Tongue (tissue), 2 donors: ENCODE results near the gene SLC22A6. TPM values are rescaled to one million over a fixed set of nuclear protein-coding genes. Genes with fewer than 3 reads are reported as not detected.
"Not testable (repeated sequence)": the region's sequence is repeated elsewhere in the genome, so short reads cannot be mapped to it uniquely, and the experiment has no call there.

Source experiments
- DNase-seq: peaks from one replicate; pipeline ENCODE4 v3.0.0-alpha.2; 2015
- total RNA-seq: library from RNA; depleted of rRNA; stranded (reverse); fragments of >200 nt; gene quantifications from one replicate; pipeline ENCODE4 v1.2.3, GENCODE V29; 2014

The SLC22A6 gene
- total RNA-seq, 1 donor from 2014 or later: not detected

DNA sequence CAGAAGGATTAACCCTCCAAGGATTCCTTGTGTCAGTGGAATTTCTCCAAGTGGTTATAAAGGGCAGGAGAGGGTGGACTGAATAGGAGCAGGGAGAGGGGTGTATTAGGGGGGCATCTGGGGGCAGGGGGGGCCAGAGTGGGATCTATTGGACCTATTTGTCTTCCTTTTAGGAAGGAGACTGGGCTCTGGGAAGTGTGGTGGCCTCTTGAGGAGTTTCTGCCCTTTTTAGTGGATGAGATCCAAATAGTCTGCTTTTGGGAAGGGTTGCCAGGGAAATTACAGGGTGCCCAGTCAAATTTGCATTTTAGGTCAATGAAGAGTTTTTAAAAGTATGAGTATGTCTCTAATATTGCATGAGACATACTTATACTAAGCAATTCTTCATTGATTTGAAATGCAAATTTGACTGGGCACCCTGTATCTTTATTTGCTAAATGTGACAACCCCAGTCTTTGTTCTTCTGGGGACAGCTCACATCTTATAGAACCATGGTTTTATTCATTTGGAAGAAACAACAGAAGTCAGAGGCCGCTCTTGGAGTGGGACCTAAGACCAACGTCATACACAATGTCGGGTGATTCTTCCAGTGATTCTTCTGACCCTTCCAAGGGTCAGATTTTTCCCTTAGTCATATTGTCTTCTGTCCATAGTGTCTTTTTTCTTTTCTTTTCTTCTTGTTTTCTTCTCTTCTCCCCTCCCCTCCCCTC is 429 bp upstream of the SLC22A6 start:
- DNase-seq: no peak

GRCh38 chr11:62983536-62984199 is 1.1 kb downstream of the SLC22A6 start:
- DNase-seq: no peak

- DNase-seq: no peak
Observed at GRCh38 chr11:62981743-62982142, 3.0 kb downstream of the SLC22A6 start.

- peak; percentile 6 for DNase-seq
Observed at GRCh38 chr11:62980133-62980760, 4.5 kb downstream of the SLC22A6 start.

DNA sequence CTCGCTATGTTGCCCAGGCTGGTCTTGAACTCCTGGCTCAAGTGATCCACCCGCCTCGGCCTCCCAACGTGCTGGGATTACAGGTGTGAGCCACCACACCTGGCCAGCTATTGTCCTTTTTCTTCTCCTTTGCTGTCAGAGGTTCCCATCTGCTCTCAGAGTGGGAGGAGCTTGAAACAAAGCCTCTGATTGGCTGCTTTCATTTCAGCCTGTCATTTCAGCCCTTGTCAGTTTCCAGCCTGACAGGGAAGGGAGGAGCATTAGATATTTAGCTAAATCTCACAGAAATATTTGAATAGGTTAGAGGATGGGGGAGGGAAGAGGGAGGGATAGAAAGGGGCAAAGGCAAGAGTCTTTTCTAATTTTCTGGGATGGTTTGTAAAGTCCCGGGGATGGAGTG is 8.7 kb downstream of the SLC22A6 start:
- DNase-seq: no peak

- DNase-seq: peak; percentile 77
Observed at GRCh38 chr11:62974848-62975522, 9.8 kb downstream of the SLC22A6 start.

DNA sequence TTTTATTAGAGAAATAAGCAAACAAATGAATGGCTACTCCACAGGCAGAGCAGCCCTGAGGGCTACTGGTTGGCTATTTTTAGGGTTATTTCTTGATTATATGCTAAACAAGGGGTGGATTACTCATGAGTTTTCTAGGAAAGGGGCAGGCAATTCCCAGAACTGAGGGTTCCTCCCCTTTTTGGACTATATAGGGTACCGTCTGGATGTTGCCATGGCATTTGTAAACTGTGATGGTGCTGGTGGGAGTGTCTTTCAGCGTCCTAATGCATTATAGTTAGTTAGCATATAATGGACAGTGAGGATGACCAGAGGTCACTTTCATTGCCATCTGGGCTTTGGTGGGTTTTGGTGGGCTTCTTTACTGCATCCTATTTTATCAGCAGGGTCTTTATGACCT is 19.2 kb downstream of the SLC22A6 start:
- no peak for DNase-seq

DNA sequence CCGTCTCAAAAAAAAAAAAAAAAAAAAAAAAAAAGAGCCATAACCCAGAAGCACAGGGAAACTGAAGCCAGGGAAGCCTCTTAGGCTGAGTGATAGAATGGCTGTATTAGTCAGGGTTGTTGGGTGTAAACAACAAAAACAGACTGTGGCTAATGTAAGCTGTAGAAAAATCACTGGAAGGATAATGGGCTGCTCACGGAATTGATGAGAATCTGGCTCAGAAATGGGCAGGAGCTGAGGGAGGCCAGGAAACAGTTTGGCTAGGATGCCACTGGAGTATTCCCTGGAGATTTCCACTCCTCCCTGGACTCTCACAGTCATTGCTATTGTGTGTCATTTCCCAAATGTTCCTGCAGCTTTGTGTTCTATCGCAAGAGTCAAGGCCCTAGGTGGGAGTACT is 22.4 kb downstream of the SLC22A6 start:
- no peak for DNase-seq

DNA sequence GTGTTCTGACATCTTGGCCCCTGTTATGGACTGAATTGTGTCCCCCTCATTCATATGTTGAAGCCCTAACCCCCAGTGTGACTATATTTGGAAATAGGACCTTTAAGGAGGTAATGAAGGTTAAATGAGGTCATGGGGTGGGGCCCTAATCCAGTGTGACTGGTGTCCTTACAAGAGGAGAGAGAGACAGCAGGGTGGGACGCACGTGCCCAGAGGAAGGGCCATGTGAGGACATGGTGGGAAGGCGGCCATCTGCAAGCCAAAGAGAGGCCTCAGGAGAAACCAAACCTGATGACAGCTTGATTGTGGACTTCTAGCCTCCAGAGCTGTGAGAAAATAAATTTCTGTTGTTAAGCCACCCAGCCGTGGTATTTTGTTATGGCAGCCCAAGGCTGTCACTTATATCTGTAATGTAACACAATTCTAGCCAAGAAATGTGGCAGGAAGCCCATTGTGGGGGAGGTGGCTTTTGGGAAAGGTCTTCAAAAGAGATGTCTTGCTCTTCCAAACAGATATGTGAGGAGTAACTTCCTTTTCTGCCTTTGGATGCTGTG is 23.7 kb downstream of the SLC22A6 start:
- peak; percentile 28 for DNase-seq

GRCh38 chr11:62959422-62959980 is 25.3 kb downstream of the SLC22A6 start:
- DNase-seq: no peak

DNA sequence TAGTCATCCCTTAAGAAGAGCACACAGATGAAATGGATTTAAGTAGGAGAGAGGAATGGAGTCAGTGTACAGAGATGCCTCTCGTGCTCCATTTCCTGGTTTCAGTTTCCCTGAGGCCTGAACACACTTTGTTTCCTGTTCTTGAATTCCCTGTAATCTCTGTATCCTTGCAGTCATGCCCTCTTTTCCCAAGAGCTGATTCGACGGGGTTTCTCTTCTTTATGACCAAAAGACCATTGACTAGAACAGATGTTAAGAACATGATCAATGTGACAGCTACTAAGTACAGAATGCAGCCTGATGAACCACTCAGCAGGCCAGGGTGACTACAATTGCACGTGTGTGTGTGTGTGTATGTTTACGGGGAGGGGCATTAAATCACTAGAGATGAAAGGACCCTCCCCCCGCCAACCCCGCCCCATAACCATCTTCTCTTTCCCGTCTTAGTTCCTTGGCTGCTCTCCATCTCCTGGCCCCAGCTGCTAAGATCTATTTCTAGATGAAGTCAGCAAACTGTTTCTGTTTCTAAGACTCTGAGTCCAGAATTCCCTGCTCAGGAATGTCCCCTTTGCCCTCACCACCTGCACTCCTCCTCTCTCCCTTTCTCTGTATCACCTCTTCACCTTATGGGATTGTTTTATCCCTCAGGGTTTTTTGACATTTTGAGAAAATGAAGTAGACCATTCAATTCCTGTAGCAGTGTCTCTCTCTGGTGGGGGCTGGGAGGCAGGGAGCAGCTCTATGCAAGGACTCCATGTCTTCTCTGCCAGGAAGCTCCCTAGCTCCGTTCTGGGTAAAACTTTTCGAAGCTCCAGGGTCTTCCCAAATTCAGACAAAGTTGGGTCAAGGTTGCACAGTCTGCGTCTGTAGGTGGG is 26.0 kb downstream of the SLC22A6 start:
- DNase-seq: peak; percentile 96

DNA sequence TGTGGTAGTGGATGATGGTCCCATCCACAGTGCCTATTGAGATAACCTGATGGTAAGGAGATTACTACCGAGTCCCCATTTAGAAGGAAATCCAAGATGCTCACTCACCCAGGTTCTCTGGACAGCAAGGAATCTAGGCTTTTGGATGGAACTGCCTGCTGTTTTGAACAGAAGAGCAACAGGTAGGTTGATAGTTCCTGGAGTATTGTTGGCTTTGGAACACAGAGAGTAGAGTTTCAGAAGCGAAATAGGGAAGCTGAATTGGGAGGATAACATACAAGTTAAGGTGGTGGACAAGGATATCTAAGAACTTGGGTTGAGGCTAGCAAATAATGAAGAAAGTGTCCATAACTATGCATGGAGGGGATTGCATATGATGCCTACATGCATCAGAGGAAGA is 27.6 kb downstream of the SLC22A6 start:
- no peak for DNase-seq

DNA sequence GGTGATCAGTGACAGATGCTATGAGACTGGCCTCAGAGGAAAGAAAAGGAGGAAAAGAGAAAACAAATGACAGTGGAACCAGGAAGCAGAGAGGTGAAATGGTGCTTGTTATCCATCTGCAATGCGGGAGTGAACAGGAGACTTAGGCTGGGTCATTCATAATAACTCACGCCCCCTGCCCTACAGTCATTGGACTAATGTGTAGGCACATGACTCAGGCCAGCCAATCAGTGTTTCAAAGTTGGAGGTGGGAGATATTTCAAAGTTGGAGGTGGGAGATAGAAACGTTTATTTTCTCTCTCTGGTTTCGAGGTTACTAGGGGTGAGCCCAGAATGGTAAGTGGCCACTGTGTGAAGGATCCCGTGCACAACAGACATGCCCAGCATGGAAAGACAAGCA is 30.3 kb downstream of the SLC22A6 start:
- no peak for DNase-seq

DNA sequence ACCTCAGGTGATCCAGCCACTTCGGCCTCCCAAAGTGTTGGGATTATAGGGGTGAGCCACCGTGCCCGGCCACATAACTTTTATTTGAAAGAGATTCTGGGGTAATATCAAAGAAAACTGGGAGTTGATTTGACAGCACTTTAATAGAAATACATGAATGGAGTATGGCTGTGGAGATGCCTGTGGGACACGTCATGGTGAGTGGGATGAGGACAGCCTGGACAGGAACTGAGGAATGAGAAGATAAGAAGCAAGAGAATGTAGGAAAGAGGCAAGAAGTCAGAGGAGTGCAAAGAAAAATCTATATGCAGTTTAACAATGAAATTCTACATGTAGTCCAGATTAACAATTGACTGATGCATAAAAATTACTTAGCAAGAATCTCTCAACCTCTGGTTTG is 31.0 kb downstream of the SLC22A6 start:
- DNase-seq: no peak

DNA sequence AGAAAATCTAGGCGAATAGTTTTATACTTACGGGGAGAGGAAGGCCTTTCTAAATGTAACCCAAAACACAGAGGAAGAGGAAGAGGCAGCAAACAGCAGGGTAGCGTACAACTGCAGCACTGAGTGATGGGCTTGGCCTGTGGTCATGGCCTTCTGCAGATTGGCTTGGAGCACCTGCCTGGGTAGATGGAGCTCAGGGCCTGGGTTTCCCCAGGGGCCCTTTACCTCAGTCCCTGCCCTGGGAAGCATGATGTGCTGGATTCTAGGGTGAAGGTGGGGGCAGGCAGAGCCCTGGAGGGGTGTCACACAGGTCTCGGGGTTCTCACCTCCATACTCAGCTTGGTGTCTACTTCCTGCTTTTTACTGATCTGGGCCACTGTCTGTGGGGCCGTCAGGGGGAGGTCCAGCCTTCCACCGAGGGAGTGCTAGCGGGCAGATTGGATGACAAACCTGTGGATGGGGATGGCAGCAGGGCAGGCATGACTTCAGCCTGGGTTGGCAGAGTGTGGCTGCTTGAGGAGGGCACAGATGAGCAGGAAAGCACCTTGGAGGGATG is 35.9 kb downstream of the SLC22A6 start:
- no peak for DNase-seq

- DNase-seq: not testable (repeated sequence)
Observed at GRCh38 chr11:62945538-62945937, 39.2 kb downstream of the SLC22A6 start.

GRCh38 chr11:62937528-62937927 is 47.2 kb downstream of the SLC22A6 start:
- not testable (repeated sequence) for DNase-seq

GRCh38 chr11:62934496-62934785 is 50.3 kb downstream of the SLC22A6 start:
- no peak for DNase-seq

- no peak for DNase-seq
Observed at GRCh38 chr11:62933750-62934495, 50.8 kb downstream of the SLC22A6 start.

DNA sequence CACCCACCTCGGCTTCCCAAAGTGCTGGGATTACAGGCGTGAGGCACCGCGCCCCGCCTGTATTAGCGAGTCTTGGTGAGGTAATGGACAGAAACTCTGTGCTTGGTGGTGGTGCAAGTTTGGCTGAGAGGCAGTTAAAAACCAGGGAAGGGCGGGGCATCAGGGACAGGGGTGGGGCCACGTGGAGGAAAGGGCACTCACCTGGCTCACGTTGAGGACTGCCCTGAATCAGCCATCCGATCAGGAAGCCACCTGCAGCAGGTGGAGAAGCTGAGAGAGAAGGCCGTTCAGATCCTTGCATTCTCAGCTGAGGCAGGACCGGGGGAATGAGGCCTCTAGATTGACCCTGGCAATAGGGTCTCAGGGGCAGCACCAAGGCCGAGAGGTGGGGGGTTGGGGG is 51.5 kb downstream of the SLC22A6 start:
- DNase-seq: no peak
